Measurements from ENCODE around the gene WFS1. TPM values are rescaled to one million over a fixed set of nuclear protein-coding genes. Genes with fewer than 3 reads are reported as not detected.

WFS1 gene
- total and polyA plus RNA-seq, 7 donors = 5.9 to 13.3 (median 8.8) TPM

DNA sequence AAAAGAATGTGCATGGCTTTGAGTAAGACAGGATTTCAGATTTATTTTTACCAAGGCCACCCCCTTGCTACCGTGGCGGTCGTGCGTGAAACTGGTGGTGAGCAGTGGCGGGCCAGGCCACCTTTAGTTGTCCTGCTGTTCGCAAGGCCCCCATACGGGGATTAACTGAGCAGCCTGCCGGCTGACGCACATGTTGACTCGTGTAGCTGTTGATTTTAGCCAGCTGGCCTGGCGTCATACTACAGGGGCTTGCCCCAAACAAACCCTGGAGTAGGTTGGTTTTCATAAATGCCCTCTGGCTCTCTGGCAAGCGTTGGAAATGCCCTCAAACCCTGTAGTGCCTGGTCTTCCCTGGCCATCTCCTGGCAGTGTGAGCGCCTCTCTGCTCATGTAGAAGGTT, 28.4 kb downstream of the WFS1 start:
- no peak overlapping the region for H3K27ac ChIP-seq
- no peak overlapping the region for H3K4me3 ChIP-seq
- H3K27me3 ChIP-seq (ENCODE audit: insufficient read depth in 3 of 3, low read length in 2 of 3) = no peaks in the 10 kb centered on the region
- H3K36me3 ChIP-seq (ENCODE audit: insufficient read depth in 1 of 2, low read depth in 1 of 2) = peaks cover 0 to 60% of the 10 kb centered on the region in 2 donors
- ATAC-seq = no peak
- TF ChIP-seq, protein P1, sequence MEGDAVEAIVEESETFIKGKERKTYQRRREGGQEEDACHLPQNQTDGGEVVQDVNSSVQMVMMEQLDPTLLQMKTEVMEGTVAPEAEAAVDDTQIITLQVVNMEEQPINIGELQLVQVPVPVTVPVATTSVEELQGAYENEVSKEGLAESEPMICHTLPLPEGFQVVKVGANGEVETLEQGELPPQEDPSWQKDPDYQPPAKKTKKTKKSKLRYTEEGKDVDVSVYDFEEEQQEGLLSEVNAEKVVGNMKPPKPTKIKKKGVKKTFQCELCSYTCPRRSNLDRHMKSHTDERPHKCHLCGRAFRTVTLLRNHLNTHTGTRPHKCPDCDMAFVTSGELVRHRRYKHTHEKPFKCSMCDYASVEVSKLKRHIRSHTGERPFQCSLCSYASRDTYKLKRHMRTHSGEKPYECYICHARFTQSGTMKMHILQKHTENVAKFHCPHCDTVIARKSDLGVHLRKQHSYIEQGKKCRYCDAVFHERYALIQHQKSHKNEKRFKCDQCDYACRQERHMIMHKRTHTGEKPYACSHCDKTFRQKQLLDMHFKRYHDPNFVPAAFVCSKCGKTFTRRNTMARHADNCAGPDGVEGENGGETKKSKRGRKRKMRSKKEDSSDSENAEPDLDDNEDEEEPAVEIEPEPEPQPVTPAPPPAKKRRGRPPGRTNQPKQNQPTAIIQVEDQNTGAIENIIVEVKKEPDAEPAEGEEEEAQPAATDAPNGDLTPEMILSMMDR (IDR thresholded peaks at IDR 0.05) = no peak
- intact Hi-C loops (cut with DNase I) = no loop called here
- no peaks in the 10 kb centered on the region for H3K4me1 ChIP-seq
- H3K9me3 ChIP-seq = no peaks in the 10 kb centered on the region
- DNase-seq = no peak
- WGBS, 3 donors = 54 to 61% (median 58%) methylated on average over 13 of the region's 13 CpGs

DNA sequence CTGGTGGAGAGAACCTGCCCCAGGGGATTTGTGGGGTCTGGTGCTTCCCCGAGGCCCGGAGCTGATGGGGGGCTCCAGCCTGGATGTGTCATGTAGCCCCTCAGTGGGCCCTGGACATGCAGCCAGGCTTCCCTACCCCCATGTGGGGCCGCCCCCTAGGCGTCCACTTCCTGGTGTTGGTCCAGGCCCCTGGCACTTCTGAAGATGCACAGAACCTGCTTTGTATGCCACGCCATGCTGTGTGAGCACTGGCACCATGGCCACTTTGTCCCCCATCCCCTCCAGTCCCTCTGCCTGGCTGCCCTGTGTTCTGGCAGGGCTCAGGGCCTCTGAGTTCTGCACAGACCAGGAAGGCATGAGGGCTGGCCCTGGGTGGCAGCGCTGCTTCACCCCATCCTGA, 29.2 kb downstream of the WFS1 start:
- no peak overlapping the region for H3K4me3 ChIP-seq
- WGBS, 3 donors = 89 to 93% (median 92%) methylated on average over 6 of the region's 6 CpGs
- intact Hi-C loops (cut with DNase I) = no loop called here
- TF ChIP-seq, protein P1 (IDR thresholded peaks at IDR 0.05) = no peak
- DNase-seq (no peak), ATAC-seq (no peak)
- no peak overlapping the region for H3K27ac ChIP-seq
- no peaks in the 10 kb centered on the region for H3K9me3 ChIP-seq
- no peaks in the 10 kb centered on the region for H3K27me3 ChIP-seq (ENCODE audit: insufficient read depth in 3 of 3, low read length in 2 of 3)
- H3K4me1 ChIP-seq = no peaks in the 10 kb centered on the region
- H3K36me3 ChIP-seq (ENCODE audit: insufficient read depth in 1 of 2, low read depth in 1 of 2) = peaks cover 0 to 64% of the 10 kb centered on the region in 2 donors

DNA sequence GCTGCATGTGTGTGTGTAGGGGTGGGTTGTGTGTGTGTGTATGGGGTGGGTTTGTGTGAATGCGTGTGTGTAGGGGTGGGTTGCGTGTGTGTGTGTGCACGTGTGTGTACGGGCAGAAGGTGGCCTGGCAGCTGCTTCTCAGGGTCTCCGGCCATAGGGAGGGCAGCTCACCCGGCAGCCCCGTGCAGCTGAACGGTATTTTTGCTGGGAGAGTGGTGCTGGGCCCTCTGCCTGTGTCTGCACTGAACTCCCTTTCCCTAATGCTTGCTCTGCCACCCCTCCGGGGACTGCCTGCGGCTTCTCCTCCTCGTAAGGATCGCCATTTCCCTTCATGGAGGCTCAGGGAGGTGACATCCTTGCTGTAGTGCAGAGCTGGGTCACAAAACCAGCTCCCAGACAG, 30.2 kb downstream of the WFS1 start:
- Histone ChIP-seq H3K27me3 (ENCODE audit: insufficient read depth in 3 of 3, low read length in 2 of 3) (no peaks in the 10 kb centered on the region), H3K4me3 (no peak overlapping the region), H3K4me1 (no peaks in the 10 kb centered on the region), H3K9me3 (no peaks in the 10 kb centered on the region), H3K36me3 (ENCODE audit: insufficient read depth in 1 of 2, low read depth in 1 of 2) (peaks cover 0 to 60% of the 10 kb centered on the region in 2 donors), H3K27ac (no peak overlapping the region)
- ATAC-seq = no peak
- intact Hi-C loops (cut with DNase I) = no loop called here
- WGBS, 3 donors = 86 to 89% (median 87%) methylated on average over 12 of the region's 12 CpGs
- no peak for DNase-seq
- TF ChIP-seq, protein P1 (IDR thresholded peaks at IDR 0.05) = no peak

DNA sequence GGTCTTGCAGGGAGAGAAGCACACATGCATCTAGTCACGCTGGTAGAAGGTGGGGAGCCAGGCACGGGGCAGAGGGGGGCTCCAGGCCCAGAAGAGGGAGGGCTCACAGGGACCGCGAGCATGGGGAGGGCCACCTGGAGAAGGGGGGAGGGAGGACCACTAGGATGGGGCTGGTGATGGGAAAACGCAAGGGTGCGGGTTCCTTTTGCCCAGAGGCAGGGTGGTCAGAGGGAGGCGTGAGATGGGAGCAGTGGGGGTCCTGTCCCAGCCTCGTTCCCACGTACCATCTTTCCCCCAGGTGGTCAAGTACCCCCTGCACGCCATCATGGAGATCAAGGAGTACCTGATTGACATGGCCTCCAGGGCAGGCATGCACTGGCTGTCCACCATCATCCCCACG, 30.7 kb downstream of the WFS1 start:
- DNase-seq = no peak
- no peak for ATAC-seq
- intact Hi-C loops (cut with DNase I) = no loop called here
- WGBS, 3 donors = 90 to 97% (median 92%) methylated on average over 11 of the region's 11 CpGs
- Histone ChIP-seq H3K27me3 (ENCODE audit: insufficient read depth in 3 of 3, low read length in 2 of 3) (no peaks in the 10 kb centered on the region), H3K4me1 (no peaks in the 10 kb centered on the region), H3K9me3 (no peaks in the 10 kb centered on the region), H3K27ac (no peak overlapping the region), H3K36me3 (ENCODE audit: insufficient read depth in 1 of 2, low read depth in 1 of 2) (peaks cover 0 to 55% of the 10 kb centered on the region in 2 donors), H3K4me3 (no peak overlapping the region)
- TF ChIP-seq, protein P1 (IDR thresholded peaks at IDR 0.05) = no peak

DNA sequence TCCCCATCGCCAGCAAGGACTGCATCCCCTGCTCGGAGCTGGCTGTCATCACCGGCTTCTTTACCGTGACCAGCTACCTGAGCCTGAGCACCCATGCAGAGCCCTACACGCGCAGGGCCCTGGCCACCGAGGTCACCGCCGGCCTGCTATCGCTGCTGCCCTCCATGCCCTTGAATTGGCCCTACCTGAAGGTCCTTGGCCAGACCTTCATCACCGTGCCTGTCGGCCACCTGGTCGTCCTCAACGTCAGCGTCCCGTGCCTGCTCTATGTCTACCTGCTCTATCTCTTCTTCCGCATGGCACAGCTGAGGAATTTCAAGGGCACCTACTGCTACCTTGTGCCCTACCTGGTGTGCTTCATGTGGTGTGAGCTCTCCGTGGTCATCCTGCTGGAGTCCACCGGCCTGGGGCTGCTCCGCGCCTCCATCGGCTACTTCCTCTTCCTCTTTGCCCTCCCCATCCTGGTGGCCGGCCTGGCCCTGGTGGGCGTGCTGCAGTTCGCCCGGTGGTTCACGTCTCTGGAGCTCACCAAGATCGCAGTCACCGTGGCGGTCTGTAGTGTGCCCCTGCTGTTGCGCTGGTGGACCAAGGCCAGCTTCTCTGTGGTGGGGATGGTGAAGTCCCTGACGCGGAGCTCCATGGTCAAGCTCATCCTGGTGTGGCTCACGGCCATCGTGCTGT, 31.5 kb downstream of the WFS1 start:
- H3K36me3 ChIP-seq (ENCODE audit: insufficient read depth in 1 of 2, low read depth in 1 of 2) = peaks cover 0 to 47% of the 10 kb centered on the region in 2 donors
- 95 to 96% (median 95%) methylated on average over 34 to 35 of the region's 35 CpGs for WGBS, 3 donors

More for the DNA sequence above, 31.5 kb downstream of the WFS1 start:
- intact Hi-C loops (cut with DNase I) = no loop called here
- no peak for ATAC-seq
- H3K4me3 ChIP-seq = no peak overlapping the region
- H3K9me3 ChIP-seq = no peaks in the 10 kb centered on the region
- TF ChIP-seq, protein P1 (IDR thresholded peaks at IDR 0.05) = no peak
- no peaks in the 10 kb centered on the region for H3K4me1 ChIP-seq
- no peak overlapping the region for H3K27ac ChIP-seq
- H3K27me3 ChIP-seq (ENCODE audit: insufficient read depth in 3 of 3, low read length in 2 of 3) = no peaks in the 10 kb centered on the region
- DNase-seq = no peak
